Measurements from ENCODE around the gene KLK4. TPM values are rescaled to one million over a fixed set of nuclear protein-coding genes. Genes with fewer than 3 reads are reported as not detected.

Gene KLK4
- total and polyA plus RNA-seq, 9 of the 15 experiments (the other 6 are each of a cell fraction or from before 2014, with no cell fraction given): not detected

GRCh38 chr19:50896591-50897190, 14.5 kb downstream of the KLK4 start (continued):
- no peak for TF ChIP-seq ZBTB34 (CRISPR knock-in tag; IDR thresholded peaks at IDR 0.05)
- TF ChIP-seq ZNF584 (CRISPR knock-in tag; IDR thresholded peaks at IDR 0.05; ENCODE audit: low read depth): no peak
- TF ChIP-seq RBM14 (IDR thresholded peaks at IDR 0.05; ENCODE audit: borderline replicate concordance, insufficient read depth, low read depth, low read length): no peak
- TF ChIP-seq, protein P1, sequence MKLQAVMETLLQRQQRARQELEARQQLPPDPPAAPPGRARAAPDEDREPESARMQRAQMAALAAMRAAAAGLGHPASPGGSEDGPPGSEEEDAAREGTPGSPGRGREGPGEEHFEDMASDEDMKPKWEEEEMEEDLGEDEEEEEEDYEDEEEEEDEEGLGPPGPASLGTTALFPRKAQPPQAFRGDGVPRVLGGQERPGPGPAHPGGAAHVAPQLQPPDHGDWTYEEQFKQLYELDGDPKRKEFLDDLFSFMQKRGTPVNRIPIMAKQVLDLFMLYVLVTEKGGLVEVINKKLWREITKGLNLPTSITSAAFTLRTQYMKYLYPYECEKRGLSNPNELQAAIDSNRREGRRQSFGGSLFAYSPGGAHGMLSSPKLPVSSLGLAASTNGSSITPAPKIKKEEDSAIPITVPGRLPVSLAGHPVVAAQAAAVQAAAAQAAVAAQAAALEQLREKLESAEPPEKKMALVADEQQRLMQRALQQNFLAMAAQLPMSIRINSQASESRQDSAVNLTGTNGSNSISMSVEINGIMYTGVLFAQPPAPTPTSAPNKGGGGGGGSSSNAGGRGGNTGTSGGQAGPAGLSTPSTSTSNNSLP (IDR thresholded peaks at IDR 0.05; ENCODE audit: borderline replicate concordance, low read depth, low read length): peak; percentile 53; the same call in 1 of the 2 replicates
- no peak for TF ChIP-seq GATA2 (CRISPR knock-in tag; IDR thresholded peaks at IDR 0.05)
- no peak for TF ChIP-seq ZNF436 (CRISPR knock-in tag; IDR thresholded peaks at IDR 0.05)
- TF ChIP-seq SOX6 (IDR thresholded peaks at IDR 0.05): peak; percentile 53
- no peak for TF ChIP-seq SRF (CRISPR knock-in tag; IDR thresholded peaks at IDR 0.05)
- peak; percentile 87; the same call in 1 of the 2 replicates for TF ChIP-seq ATF2 (CRISPR knock-in tag; IDR thresholded peaks at IDR 0.05)
- TF ChIP-seq ID3 (CRISPR knock-in tag; IDR thresholded peaks at IDR 0.05): no peak
- no peak for TF ChIP-seq ID3 (tag; IDR thresholded peaks at IDR 0.05)
- TF ChIP-seq CHD2 (IDR thresholded peaks at IDR 0.05; ENCODE audit: low read depth, low read length): no peak
- TF ChIP-seq ZNF354B (CRISPR knock-in tag; IDR thresholded peaks at IDR 0.05): no peak
- no peak for TF ChIP-seq ZKSCAN1 (IDR thresholded peaks at IDR 0.05; ENCODE audit: low read depth, low read length)
- peak; percentile 54; the same call in 1 of the 2 replicates for TF ChIP-seq ZEB2 (IDR thresholded peaks at IDR 0.05)
- TF ChIP-seq XRCC3 (IDR thresholded peaks at IDR 0.05): no peak
- TF ChIP-seq RBBP5 (IDR thresholded peaks at IDR 0.05; ENCODE audit: borderline replicate concordance, insufficient read depth, low read length, poor library complexity, severe bottlenecking): no peak
- no peak for TF ChIP-seq SREBF1 (IDR thresholded peaks at IDR 0.05; ENCODE audit: borderline replicate concordance, low read depth, low read length)
- TF ChIP-seq CBX1 (IDR thresholded peaks at IDR 0.05; ENCODE audit: low read depth): no peak
- TF ChIP-seq DIDO1 (tag; IDR thresholded peaks at IDR 0.05; ENCODE audit: low read depth): no peak
- TF ChIP-seq NRF1 (conservative IDR thresholded peaks at IDR 0.05 in 1 of 2, IDR thresholded peaks at IDR 0.05 in 1 of 2): peak; percentile 51 to 62
- no peak for TF ChIP-seq RHOXF2B (CRISPR knock-in tag; conservative IDR thresholded peaks at IDR 0.05)
- no peak for TF ChIP-seq ZNF695 (CRISPR knock-in tag; IDR thresholded peaks at IDR 0.05)

Measured in K562 (cell line).